T-helper 1 cell treated with Interleukin-12 subunit alpha and Interleukin-12 subunit beta and Interleukin-4 antibody, amounts not matched to agents 30 μg/mL and 1 μg/mL, for 36 hours (primary cell): ENCODE results near the gene HACD1.

Experiments
- H3K27ac Mint-ChIP-seq: one replicate; pipeline ENCODE4 v1.8.0; 2021; ENCODE audit warnings: mild to moderate bottlenecking, mixed read lengths
- H3K27me3 Mint-ChIP-seq: one replicate; pipeline ENCODE4 v1.8.0; 2021; ENCODE audit warnings: low read depth, mixed read lengths
- H3K36me3 Mint-ChIP-seq: one replicate; pipeline ENCODE4 v1.8.0; 2021; ENCODE audit warnings: low read depth, mixed read lengths
- H3K4me1 Mint-ChIP-seq: one replicate; pipeline ENCODE4 v1.8.0; 2021; ENCODE audit warnings: low read depth, mixed read lengths
- H3K4me3 Mint-ChIP-seq: one replicate; pipeline ENCODE4 v1.8.0; 2021; ENCODE audit warnings: mild to moderate bottlenecking, moderate library complexity, mixed read lengths
- H3K9me3 Mint-ChIP-seq: one replicate; pipeline ENCODE4 v1.8.0; 2021; ENCODE audit warnings: mixed read lengths

HACD1 gene

DNA sequence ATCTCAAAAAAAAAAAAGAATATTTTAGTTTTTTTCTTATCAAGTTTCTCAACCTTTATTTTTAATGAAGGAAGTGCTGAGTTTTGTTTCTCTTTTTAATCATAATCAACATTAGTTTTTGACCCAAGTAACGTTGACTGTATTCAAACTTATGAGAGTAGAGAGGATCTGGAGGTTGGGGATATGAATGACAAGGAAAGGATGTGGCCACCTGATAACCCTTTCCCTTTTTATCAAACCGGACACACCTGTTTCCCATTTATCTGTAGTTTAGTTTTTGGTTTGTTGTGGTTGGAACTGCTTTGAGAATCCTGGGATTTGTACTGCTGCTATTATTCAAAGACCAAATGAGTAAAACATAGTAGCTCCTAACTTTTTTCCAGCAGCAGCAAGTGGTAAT is 38.6 kb downstream of the HACD1 start:
- H3K9me3 Mint-ChIP-seq = no peaks in the 10 kb centered on the region
- no peaks in the 10 kb centered on the region for H3K4me1 Mint-ChIP-seq
- H3K27ac Mint-ChIP-seq = no peak overlapping the region
- H3K27me3 Mint-ChIP-seq = no peaks in the 10 kb centered on the region
- H3K4me3 Mint-ChIP-seq = no peak overlapping the region
- H3K36me3 Mint-ChIP-seq = no peaks in the 10 kb centered on the region

GRCh38 chr10:17576768-17577167 is 40.4 kb downstream of the HACD1 start:
- no peaks in the 10 kb centered on the region for H3K27me3 Mint-ChIP-seq
- no peaks in the 10 kb centered on the region for H3K36me3 Mint-ChIP-seq
- no peak overlapping the region for H3K4me3 Mint-ChIP-seq
- H3K4me1 Mint-ChIP-seq = no peaks in the 10 kb centered on the region
- H3K9me3 Mint-ChIP-seq = no peaks in the 10 kb centered on the region
- no peak overlapping the region for H3K27ac Mint-ChIP-seq

DNA sequence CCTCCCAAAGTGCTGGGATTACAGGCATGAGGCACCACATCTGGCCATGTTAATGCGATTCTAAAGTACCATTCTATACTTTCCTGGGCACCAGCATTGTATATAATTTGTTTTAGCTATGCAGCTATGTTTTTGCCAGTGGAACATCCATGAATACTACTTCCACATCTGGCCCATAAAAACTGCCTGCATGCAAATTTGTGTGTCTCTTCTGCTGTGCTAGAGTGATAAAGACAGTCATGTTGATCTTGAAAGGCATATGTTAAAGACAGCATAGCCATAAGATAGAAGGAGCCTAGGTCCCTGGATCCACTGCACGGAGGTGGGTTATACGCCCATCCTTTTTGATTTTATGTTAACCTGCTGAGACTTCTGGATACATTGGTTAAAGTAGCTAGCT is 52.3 kb downstream of the HACD1 start:
- H3K9me3 Mint-ChIP-seq = no peaks in the 10 kb centered on the region
- H3K4me1 Mint-ChIP-seq = no peaks in the 10 kb centered on the region
- no peaks in the 10 kb centered on the region for H3K27me3 Mint-ChIP-seq
- no peaks in the 10 kb centered on the region for H3K36me3 Mint-ChIP-seq
- H3K4me3 Mint-ChIP-seq = no peak overlapping the region
- no peak overlapping the region for H3K27ac Mint-ChIP-seq

- no peaks in the 10 kb centered on the region for H3K4me1 Mint-ChIP-seq
Observed at GRCh38 chr10:17563452-17563851, 53.7 kb downstream of the HACD1 start.

GRCh38 chr10:17562614-17563013 is 54.6 kb downstream of the HACD1 start:
- Mint-ChIP-seq H3K4me1 (no peaks in the 10 kb centered on the region), H3K4me3 (no peak overlapping the region), H3K27ac (no peak overlapping the region), H3K36me3 (no peaks in the 10 kb centered on the region), H3K27me3 (no peaks in the 10 kb centered on the region), H3K9me3 (no peaks in the 10 kb centered on the region)

More at GRCh38 chr10:17563452-17563851, 53.7 kb downstream of the HACD1 start:
- Mint-ChIP-seq H3K4me3 (no peak overlapping the region), H3K27ac (no peak overlapping the region), H3K36me3 (no peaks in the 10 kb centered on the region), H3K27me3 (no peaks in the 10 kb centered on the region), H3K9me3 (no peaks in the 10 kb centered on the region)

- H3K4me3 Mint-ChIP-seq = no peak overlapping the region
- no peaks in the 10 kb centered on the region for H3K9me3 Mint-ChIP-seq
- no peaks in the 10 kb centered on the region for H3K4me1 Mint-ChIP-seq
- H3K36me3 Mint-ChIP-seq = no peaks in the 10 kb centered on the region
- no peaks in the 10 kb centered on the region for H3K27me3 Mint-ChIP-seq
- no peak overlapping the region for H3K27ac Mint-ChIP-seq
Observed at GRCh38 chr10:17561111-17561510, 56.1 kb downstream of the HACD1 start.

GRCh38 chr10:17557459-17557858 is 59.7 kb downstream of the HACD1 start:
- no peaks in the 10 kb centered on the region for H3K27me3 Mint-ChIP-seq
- no peak overlapping the region for H3K27ac Mint-ChIP-seq
- H3K36me3 Mint-ChIP-seq = no peaks in the 10 kb centered on the region
- H3K4me1 Mint-ChIP-seq = no peaks in the 10 kb centered on the region
- H3K4me3 Mint-ChIP-seq = no peak overlapping the region
- H3K9me3 Mint-ChIP-seq = no peaks in the 10 kb centered on the region

DNA sequence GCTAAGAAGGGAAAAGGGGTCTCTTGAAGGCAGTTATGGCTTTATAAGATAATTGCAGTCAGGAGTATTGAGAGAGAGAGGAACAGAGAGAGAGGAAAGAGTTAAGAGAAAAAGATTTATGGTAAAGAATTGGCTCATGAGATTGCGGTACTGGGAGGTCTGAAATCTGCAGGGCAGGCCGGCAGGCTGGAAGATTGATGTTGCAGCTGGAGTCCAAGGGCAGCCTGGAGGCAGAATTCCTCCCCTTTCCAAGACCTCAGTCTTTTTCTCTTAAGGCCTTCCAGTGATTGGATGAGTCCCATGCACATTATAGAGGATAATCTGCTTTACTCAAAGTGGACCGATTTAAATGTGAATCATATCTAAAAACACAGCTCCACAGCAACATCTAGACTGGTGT is 68.4 kb downstream of the HACD1 start:
- Mint-ChIP-seq H3K27me3 (no peaks in the 10 kb centered on the region), H3K4me1 (no peaks in the 10 kb centered on the region), H3K4me3 (no peak overlapping the region), H3K9me3 (no peaks in the 10 kb centered on the region), H3K27ac (no peak overlapping the region), H3K36me3 (no peaks in the 10 kb centered on the region)

DNA sequence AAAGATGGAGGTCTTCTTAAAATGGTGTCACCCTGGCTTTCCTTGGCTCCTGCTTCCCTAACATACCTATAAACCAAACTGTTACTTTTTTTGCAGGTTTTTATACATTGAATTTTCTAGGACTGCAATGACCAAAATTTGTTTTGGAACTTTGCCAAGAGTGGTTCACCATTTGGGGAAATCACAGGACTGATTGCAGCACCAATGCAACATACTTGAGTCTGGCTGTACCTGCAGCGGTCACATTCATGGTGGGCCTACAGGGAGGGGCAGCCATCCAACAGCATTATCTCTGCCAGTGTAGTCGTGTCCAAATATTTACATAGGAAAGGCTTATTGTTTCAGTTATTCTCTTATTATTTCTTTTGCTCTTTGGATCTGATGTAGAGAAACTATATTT is 69.0 kb downstream of the HACD1 start:
- Mint-ChIP-seq H3K9me3 (no peaks in the 10 kb centered on the region), H3K4me3 (no peak overlapping the region), H3K36me3 (no peaks in the 10 kb centered on the region), H3K4me1 (no peaks in the 10 kb centered on the region), H3K27me3 (no peaks in the 10 kb centered on the region), H3K27ac (no peak overlapping the region)

DNA sequence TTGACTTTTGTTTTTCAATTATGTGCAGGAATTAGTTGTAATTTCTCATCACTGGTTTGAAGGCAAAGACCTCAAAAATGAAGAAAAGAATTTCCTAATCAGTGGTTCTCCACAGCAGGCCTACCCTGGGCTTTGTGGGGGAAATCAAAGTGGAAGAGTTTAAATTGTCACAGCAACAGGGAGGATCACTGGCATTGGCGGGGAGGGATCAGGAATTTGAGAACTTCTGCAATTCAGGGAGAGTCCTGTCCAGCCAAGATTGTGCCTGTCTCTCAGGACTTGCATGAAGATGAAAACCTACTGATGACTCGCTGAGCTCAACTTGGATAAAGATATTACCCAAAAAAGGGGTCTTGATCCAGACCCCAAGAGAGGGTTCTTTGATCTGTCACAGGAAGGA is 70.1 kb downstream of the HACD1 start:
- H3K27me3 Mint-ChIP-seq = no peaks in the 10 kb centered on the region
- no peak overlapping the region for H3K4me3 Mint-ChIP-seq
- no peaks in the 10 kb centered on the region for H3K9me3 Mint-ChIP-seq
- H3K4me1 Mint-ChIP-seq = no peaks in the 10 kb centered on the region
- H3K27ac Mint-ChIP-seq = no peak overlapping the region
- no peaks in the 10 kb centered on the region for H3K36me3 Mint-ChIP-seq

DNA sequence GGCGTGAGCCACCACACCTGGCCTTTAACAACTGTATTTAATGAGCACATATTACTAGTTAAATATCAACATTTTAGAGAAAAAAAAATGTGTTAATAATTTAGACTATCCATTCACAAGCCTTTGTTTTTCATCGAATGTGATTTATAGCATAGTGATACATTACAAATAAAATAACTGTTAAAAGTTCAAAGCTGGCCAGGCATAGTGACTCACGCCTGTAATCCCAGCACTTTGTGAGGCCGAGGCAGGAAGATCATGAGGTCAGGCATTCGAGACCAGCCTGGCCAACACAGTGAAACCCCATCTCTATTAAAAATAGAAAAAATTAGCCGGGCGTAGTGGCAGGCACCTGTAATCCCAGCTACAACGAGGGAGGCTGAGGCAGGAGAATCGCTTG is 72.7 kb downstream of the HACD1 start:
- H3K9me3 Mint-ChIP-seq = peaks cover 3% of the 10 kb centered on the region
- no peaks in the 10 kb centered on the region for H3K27me3 Mint-ChIP-seq
- H3K4me3 Mint-ChIP-seq = no peak overlapping the region
- no peaks in the 10 kb centered on the region for H3K36me3 Mint-ChIP-seq
- H3K27ac Mint-ChIP-seq = no peak overlapping the region
- H3K4me1 Mint-ChIP-seq = no peaks in the 10 kb centered on the region
